ENCODE results near the gene WDFY2.

Gene WDFY2

DNA sequence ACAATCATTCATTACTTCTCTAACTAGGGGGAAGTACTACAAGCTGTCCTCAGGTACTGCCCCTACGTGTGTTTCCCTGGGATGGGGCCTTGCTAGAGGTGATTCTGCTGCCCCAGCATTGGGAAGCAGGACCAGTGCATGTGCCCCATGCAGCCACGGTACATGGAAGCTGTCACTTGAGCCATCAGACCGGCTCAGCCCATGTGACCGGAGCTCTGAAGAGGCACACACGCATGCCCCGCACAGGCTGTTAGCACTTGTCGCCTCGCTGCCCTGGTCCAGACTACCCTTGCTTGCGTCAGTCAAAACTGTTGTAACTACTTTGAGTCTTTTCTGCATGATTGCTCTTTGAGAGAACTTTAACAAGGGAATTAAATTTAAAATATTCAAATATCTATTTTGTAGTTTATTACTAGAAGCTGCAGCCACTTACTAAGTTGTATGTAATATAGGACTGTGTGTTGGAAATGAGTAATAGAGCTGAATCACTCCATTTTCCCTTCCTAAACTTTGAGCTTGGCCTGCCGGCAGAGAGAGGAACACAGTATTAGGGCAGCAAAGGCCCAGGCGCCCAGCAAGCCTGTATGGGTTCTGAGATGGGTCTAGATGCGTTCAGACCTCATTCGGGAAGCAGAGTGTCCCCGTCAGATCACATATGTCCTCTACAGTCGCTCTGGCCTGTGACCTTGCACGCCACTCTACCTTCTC, 177.5 kb downstream of the WDFY2 start:
- H3K9me3 ChIP-seq (ENCODE audit: control insufficient read depth in 5 of 5, low read length in 5 of 5) = no peaks in the 10 kb centered on the region
- peaks cover 11 to 58% (median 27%) of the 10 kb centered on the region in 5 donors for H3K36me3 ChIP-seq (ENCODE audit: control insufficient read depth in 5 of 5, insufficient read depth in 5 of 5, low read length in 5 of 5)
- H3K27me3 ChIP-seq (ENCODE audit: control insufficient read depth in 5 of 5, insufficient read depth in 4 of 5, low read length in 5 of 5) = no peaks in the 10 kb centered on the region
- H3K4me3 ChIP-seq (ENCODE audit: low read depth in 1 of 5, low read length in 5 of 5) = no peak overlapping the region
- no peak overlapping the region for H3K9ac ChIP-seq (ENCODE audit: low read length in 5 of 5)
- peaks cover 6 to 23% (median 14%) of the 10 kb centered on the region in 5 donors for H3K4me1 ChIP-seq (ENCODE audit: control insufficient read depth in 5 of 5, insufficient read depth in 5 of 5, low read length in 5 of 5)
- no peak overlapping the region for H3K27ac ChIP-seq (ENCODE audit: low read depth, low read length)

DNA sequence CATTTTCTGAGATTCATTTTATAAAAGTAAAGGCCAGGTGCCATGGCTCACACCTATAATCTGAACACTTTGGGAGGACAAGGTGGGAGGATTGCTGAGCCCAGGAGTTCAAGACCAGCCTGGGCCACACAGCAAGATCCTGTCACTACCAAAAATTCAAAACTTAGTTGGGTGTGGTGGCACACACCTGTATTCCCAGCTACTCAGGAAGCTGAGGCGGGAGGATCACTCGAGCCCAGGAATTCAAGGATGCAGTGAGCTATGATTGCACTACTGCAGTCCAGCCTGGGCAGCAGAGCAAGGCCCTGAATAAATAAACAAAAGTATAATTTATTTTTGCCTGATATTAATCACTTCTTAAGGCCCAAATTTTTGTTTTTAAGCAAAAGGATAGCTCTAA, 179.2 kb downstream of the WDFY2 start:
- Histone ChIP-seq H3K9me3 (ENCODE audit: control insufficient read depth in 5 of 5, low read length in 5 of 5) (no peaks in the 10 kb centered on the region), H3K36me3 (ENCODE audit: control insufficient read depth in 5 of 5, insufficient read depth in 5 of 5, low read length in 5 of 5) (peaks cover 3 to 63% (median 33%) of the 10 kb centered on the region in 5 donors), H3K9ac (ENCODE audit: low read length in 5 of 5) (peak overlapping the region in 2 of 5 donors; percentile 7 to 9), H3K27ac (ENCODE audit: low read depth, low read length) (peak overlapping the region; percentile 76), H3K4me3 (ENCODE audit: low read depth in 1 of 5, low read length in 5 of 5) (no peak overlapping the region), H3K4me1 (ENCODE audit: control insufficient read depth in 5 of 5, insufficient read depth in 5 of 5, low read length in 5 of 5) (peaks cover 5 to 23% (median 18%) of the 10 kb centered on the region in 5 donors), H3K27me3 (ENCODE audit: control insufficient read depth in 5 of 5, insufficient read depth in 4 of 5, low read length in 5 of 5) (no peaks in the 10 kb centered on the region)

DNA sequence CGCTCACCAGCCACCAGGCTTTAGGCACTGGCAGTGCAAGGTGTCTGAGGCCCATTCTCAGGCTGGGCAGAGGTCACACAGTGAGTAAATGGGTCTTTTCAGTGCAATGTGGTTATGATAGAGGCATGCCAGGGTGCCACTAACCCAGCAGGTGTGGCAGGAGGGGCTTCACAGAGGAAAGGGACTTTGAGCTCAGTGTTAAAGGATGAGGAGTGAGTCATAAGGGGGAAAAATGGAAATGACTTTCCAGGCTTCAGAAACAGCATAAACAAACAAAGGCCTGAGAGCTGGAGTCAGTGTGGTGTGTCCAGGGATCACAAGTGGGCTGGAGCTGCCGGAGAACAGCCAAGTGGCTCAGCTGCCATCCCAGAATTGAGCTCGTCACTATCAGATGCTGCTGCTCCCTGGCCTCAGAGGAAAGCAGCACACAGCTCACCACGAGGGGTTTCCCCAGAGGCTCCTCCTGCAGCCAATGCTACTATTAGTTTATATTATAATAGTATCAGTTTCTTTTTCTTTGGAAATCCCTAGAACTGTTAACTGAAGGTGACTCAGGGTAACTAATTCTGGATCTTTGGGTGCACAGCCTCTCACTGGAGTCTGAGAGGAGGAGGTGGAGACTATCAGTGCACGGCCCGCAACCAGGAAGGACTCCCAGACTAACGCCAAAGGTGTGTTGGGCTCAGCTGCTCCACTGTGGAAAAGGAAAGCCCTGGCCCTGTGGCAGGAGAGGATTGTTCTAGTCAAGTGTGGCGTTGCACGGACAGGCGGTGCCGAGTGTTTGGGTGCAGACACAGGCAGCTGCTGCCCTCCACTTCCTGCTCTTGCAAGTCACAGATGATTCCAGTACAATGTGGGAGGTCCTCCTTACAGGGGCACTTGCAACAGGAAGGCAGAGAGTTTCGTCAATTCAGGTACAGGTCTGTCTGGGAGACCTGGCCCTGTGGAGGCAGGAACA, 180.2 kb downstream of the WDFY2 start:
- peak overlapping the region; percentile 76 for H3K27ac ChIP-seq (ENCODE audit: low read depth, low read length)
- peaks cover 0 to 59% (median 29%) of the 10 kb centered on the region in 5 donors for H3K36me3 ChIP-seq (ENCODE audit: control insufficient read depth in 5 of 5, insufficient read depth in 5 of 5, low read length in 5 of 5)
- H3K4me1 ChIP-seq (ENCODE audit: control insufficient read depth in 5 of 5, insufficient read depth in 5 of 5, low read length in 5 of 5) = peaks cover 5 to 32% (median 27%) of the 10 kb centered on the region in 5 donors
- H3K27me3 ChIP-seq (ENCODE audit: control insufficient read depth in 5 of 5, insufficient read depth in 4 of 5, low read length in 5 of 5) = no peaks in the 10 kb centered on the region
- no peaks in the 10 kb centered on the region for H3K9me3 ChIP-seq (ENCODE audit: control insufficient read depth in 5 of 5, low read length in 5 of 5)
- peak overlapping the region in 4 of 5 donors; percentile 7 to 52 (median 9) for H3K9ac ChIP-seq (ENCODE audit: low read length in 5 of 5)
- H3K4me3 ChIP-seq (ENCODE audit: low read depth in 1 of 5, low read length in 5 of 5) = peak overlapping the region in 3 of 5 donors; percentile 23 to 52 (median 31)

DNA sequence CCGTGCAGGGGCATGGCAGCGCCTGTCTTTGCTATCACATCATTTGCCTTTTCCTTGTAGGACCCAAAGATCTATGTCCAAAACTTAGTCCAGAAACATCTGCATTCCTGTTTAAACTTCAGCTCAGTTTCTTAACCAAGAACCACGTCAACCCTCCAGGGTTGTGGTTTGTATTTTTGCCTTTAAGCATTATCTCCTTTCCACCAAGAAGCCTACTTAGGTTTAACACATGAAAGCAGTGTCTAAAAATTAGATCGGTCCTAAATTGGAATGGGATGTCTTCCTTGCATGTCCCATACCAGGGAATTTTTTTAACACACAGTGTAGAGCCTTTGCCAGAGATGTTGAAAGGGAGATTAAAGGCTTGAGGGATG, 180.9 kb downstream of the WDFY2 start:
- Histone ChIP-seq H3K36me3 (ENCODE audit: control insufficient read depth in 5 of 5, insufficient read depth in 5 of 5, low read length in 5 of 5) (peaks cover 0 to 53% (median 24%) of the 10 kb centered on the region in 5 donors), H3K4me1 (ENCODE audit: control insufficient read depth in 5 of 5, insufficient read depth in 5 of 5, low read length in 5 of 5) (peaks cover 7 to 34% (median 33%) of the 10 kb centered on the region in 5 donors), H3K27me3 (ENCODE audit: control insufficient read depth in 5 of 5, insufficient read depth in 4 of 5, low read length in 5 of 5) (no peaks in the 10 kb centered on the region), H3K9ac (ENCODE audit: low read length in 5 of 5) (peak overlapping the region in 2 of 5 donors; percentile 7 to 56), H3K9me3 (ENCODE audit: control insufficient read depth in 5 of 5, low read length in 5 of 5) (no peaks in the 10 kb centered on the region), H3K4me3 (ENCODE audit: low read depth in 1 of 5, low read length in 5 of 5) (peak overlapping the region in 3 of 5 donors; percentile 23 to 52 (median 31)), H3K27ac (ENCODE audit: low read depth, low read length) (peak overlapping the region; percentile 76)

DNA sequence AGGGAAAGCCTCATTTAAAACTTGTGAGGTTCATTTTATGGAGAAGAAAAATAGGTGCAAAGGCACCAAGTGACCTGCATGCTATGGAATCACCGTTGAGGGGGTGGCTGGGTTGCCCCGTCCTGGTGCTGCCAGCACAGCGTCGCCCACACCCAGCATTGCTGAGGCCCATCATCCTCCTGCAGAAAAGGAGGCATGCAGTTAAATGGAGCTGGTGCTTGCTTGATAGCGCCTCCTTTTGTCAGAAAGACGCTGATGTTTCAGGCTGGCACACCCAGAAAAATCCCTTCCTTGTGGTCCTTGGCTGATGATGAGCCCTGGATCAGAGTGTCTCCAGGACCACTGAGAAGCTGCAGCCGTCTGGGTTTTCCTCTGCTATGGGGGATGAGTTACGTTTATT, 182.8 kb downstream of the WDFY2 start:
- H3K27ac ChIP-seq (ENCODE audit: low read depth, low read length) = no peak overlapping the region
- no peaks in the 10 kb centered on the region for H3K9me3 ChIP-seq (ENCODE audit: control insufficient read depth in 5 of 5, low read length in 5 of 5)
- peaks cover 0 to 43% (median 23%) of the 10 kb centered on the region in 5 donors for H3K36me3 ChIP-seq (ENCODE audit: control insufficient read depth in 5 of 5, insufficient read depth in 5 of 5, low read length in 5 of 5)
- peaks cover 9 to 41% (median 40%) of the 10 kb centered on the region in 5 donors for H3K4me1 ChIP-seq (ENCODE audit: control insufficient read depth in 5 of 5, insufficient read depth in 5 of 5, low read length in 5 of 5)
- no peak overlapping the region for H3K4me3 ChIP-seq (ENCODE audit: low read depth in 1 of 5, low read length in 5 of 5)
- H3K9ac ChIP-seq (ENCODE audit: low read length in 5 of 5) = no peak overlapping the region
- H3K27me3 ChIP-seq (ENCODE audit: control insufficient read depth in 5 of 5, insufficient read depth in 4 of 5, low read length in 5 of 5) = no peaks in the 10 kb centered on the region

DNA sequence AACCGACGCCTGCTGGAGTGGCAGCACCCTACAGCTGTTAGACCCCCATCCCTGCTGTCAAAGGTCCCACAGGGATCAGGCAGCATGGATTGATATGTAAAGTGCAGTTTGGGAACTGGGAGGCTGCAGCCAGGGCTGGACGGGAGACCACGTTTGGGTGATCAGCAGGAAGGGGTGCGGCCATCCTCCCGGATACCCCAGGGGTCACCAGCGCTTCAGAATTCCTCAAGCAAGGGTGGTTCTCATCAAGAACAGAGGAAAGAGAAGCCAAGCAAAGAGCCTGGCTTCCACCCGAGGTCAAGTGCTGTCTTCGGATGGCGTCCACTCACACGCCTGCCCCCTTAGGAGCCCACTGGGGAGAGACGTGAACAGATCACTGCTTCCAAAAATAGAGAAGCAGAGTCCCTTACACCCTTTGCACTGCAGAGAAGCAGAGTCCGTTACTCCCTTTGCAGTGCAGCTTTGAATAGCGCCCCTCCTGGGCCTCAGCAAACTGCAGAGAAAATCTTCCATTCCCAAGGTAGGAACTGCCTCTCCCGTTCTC, 184.2 kb downstream of the WDFY2 start:
- peaks cover 9 to 47% (median 40%) of the 10 kb centered on the region in 5 donors for H3K4me1 ChIP-seq (ENCODE audit: control insufficient read depth in 5 of 5, insufficient read depth in 5 of 5, low read length in 5 of 5)
- no peaks in the 10 kb centered on the region for H3K9me3 ChIP-seq (ENCODE audit: control insufficient read depth in 5 of 5, low read length in 5 of 5)
- no peak overlapping the region for H3K27ac ChIP-seq (ENCODE audit: low read depth, low read length)

DNA sequence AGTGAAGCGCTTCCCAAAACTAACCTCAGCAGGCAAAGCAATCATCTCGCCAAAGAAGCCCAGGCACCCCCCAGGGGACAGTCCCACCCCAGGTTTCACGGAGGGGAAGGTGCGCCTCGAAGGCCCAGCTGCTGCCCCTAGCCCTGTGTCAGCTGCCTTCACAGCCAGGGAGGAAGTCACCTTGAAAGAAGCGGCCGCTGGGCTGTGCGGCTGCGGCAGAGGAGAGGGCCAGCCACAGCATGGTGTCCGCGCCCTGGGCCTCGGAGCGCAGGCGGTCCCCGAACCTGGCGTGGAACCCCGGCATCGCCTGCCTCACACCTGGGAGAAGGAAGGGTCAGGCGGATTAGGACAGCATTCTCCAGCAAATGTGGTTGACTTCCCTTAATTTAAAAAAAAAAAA, 184.7 kb downstream of the WDFY2 start:
- no peak overlapping the region for H3K27ac ChIP-seq (ENCODE audit: low read depth, low read length)
- H3K4me1 ChIP-seq (ENCODE audit: control insufficient read depth in 5 of 5, insufficient read depth in 5 of 5, low read length in 5 of 5) = peaks cover 9 to 44% (median 39%) of the 10 kb centered on the region in 5 donors
- H3K9ac ChIP-seq (ENCODE audit: low read length in 5 of 5) = no peak overlapping the region
- peaks cover 0 to 45% (median 27%) of the 10 kb centered on the region in 5 donors for H3K36me3 ChIP-seq (ENCODE audit: control insufficient read depth in 5 of 5, insufficient read depth in 5 of 5, low read length in 5 of 5)
- no peak overlapping the region for H3K4me3 ChIP-seq (ENCODE audit: low read depth in 1 of 5, low read length in 5 of 5)
- no peaks in the 10 kb centered on the region for H3K27me3 ChIP-seq (ENCODE audit: control insufficient read depth in 5 of 5, insufficient read depth in 4 of 5, low read length in 5 of 5)
- no peaks in the 10 kb centered on the region for H3K9me3 ChIP-seq (ENCODE audit: control insufficient read depth in 5 of 5, low read length in 5 of 5)

More for the DNA sequence above, 184.2 kb downstream of the WDFY2 start:
- H3K4me3 ChIP-seq (ENCODE audit: low read depth in 1 of 5, low read length in 5 of 5) = no peak overlapping the region
- H3K36me3 ChIP-seq (ENCODE audit: control insufficient read depth in 5 of 5, insufficient read depth in 5 of 5, low read length in 5 of 5) = peaks cover 0 to 39% (median 24%) of the 10 kb centered on the region in 5 donors
- H3K9ac ChIP-seq (ENCODE audit: low read length in 5 of 5) = no peak overlapping the region
- H3K27me3 ChIP-seq (ENCODE audit: control insufficient read depth in 5 of 5, insufficient read depth in 4 of 5, low read length in 5 of 5) = no peaks in the 10 kb centered on the region

DNA sequence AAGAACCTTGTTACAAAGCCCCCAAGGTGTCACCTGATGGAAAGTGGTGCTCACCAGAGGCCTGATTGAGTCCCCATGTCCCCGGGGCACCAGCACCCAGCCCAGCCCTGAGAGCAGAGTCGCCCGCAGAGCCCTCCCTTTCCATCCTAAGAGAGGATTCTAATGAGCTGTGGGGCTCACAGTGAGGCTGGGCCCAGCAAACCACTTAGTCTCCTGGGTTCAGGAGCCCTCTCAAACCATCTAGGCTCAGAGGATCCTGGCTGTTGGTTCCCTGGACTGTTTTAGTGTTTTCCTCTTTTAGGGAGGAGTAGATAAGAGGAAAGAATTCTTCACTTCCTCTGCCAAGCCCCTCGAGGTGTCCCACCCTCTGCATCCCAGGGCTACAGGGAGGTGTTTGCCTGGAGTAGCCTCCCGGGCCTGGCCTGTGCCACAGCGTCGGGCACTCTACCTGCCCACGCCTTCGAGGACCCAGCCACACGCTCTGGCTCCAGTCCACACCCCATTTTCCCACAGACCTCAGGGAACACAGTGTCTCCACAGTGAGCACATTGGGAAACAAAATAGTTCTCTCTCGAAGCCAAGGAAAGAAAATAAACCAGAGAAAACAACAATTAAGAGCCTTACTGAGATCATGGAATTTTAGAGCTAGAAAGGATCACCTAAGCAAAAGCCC, 185.3 kb downstream of the WDFY2 start:
- H3K36me3 ChIP-seq (ENCODE audit: control insufficient read depth in 5 of 5, insufficient read depth in 5 of 5, low read length in 5 of 5) = peaks cover 0 to 45% (median 27%) of the 10 kb centered on the region in 5 donors
- H3K27ac ChIP-seq (ENCODE audit: low read depth, low read length) = peak overlapping the region; percentile 42

DNA sequence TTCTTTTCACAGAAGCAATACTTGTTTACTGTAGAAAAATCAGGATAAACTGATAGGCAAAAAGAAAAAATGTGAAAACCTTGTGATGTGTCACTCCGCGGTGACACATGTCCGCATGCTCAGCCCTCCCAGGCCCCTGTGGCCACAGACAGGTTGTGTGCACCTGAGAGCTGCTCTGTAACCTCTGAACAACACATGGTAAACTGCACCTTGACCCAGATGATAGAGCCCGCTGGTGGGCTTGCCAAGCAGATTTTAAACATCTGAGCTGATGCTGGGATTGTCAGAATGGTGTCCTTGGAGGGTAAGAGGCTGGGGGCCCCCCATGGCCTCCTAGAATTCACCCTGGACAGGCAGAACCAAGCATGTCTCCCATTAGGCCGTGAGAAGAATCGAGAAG, 185.9 kb downstream of the WDFY2 start:
- H3K36me3 ChIP-seq (ENCODE audit: control insufficient read depth in 5 of 5, insufficient read depth in 5 of 5, low read length in 5 of 5) = peaks cover 0 to 42% (median 27%) of the 10 kb centered on the region in 5 donors
- no peaks in the 10 kb centered on the region for H3K27me3 ChIP-seq (ENCODE audit: control insufficient read depth in 5 of 5, insufficient read depth in 4 of 5, low read length in 5 of 5)
- no peaks in the 10 kb centered on the region for H3K9me3 ChIP-seq (ENCODE audit: control insufficient read depth in 5 of 5, low read length in 5 of 5)
- H3K4me3 ChIP-seq (ENCODE audit: low read depth in 1 of 5, low read length in 5 of 5) = no peak overlapping the region
- peak overlapping the region in 2 of 5 donors; percentile 22 to 43 for H3K9ac ChIP-seq (ENCODE audit: low read length in 5 of 5)
- peak overlapping the region; percentile 42 for H3K27ac ChIP-seq (ENCODE audit: low read depth, low read length)
- H3K4me1 ChIP-seq (ENCODE audit: control insufficient read depth in 5 of 5, insufficient read depth in 5 of 5, low read length in 5 of 5) = peaks cover 4 to 32% (median 27%) of the 10 kb centered on the region in 5 donors

More for the DNA sequence above, 185.3 kb downstream of the WDFY2 start:
- no peaks in the 10 kb centered on the region for H3K27me3 ChIP-seq (ENCODE audit: control insufficient read depth in 5 of 5, insufficient read depth in 4 of 5, low read length in 5 of 5)
- no peaks in the 10 kb centered on the region for H3K9me3 ChIP-seq (ENCODE audit: control insufficient read depth in 5 of 5, low read length in 5 of 5)
- H3K4me1 ChIP-seq (ENCODE audit: control insufficient read depth in 5 of 5, insufficient read depth in 5 of 5, low read length in 5 of 5) = peaks cover 8 to 38% (median 33%) of the 10 kb centered on the region in 5 donors
- H3K4me3 ChIP-seq (ENCODE audit: low read depth in 1 of 5, low read length in 5 of 5) = no peak overlapping the region
- peak overlapping the region in 2 of 5 donors; percentile 22 to 43 for H3K9ac ChIP-seq (ENCODE audit: low read length in 5 of 5)
